Activated T-helper 1 cell treated with anti-CD3 and anti-CD28 coated beads, Interleukin-2, amount 50 U/mL, for 16 hours (primary cell): ENCODE data around the gene CX3CR1.

Experiments used
- DNase-seq, 2 donors: peaks; one replicate each; pipeline ENCODE4 v3.0.0-alpha.2; 2020; ENCODE audit warnings: low read depth in 1 of 2, low spot score in 1 of 2

The CX3CR1 gene

GRCh38 chr3:39292961-39293360 lies 13.1 kb upstream of the CX3CR1 start:
- DNase-seq, result no peak

- DNase-seq, result peak; percentile 46 to 57
Observed at GRCh38 chr3:39291903-39292329, 12.1 kb upstream of the CX3CR1 start.

- no peak for DNase-seq
Observed at GRCh38 chr3:39290255-39290654, 10.4 kb upstream of the CX3CR1 start.

GRCh38 chr3:39289107-39289506 lies 9.3 kb upstream of the CX3CR1 start:
- DNase-seq, result no peak

DNA sequence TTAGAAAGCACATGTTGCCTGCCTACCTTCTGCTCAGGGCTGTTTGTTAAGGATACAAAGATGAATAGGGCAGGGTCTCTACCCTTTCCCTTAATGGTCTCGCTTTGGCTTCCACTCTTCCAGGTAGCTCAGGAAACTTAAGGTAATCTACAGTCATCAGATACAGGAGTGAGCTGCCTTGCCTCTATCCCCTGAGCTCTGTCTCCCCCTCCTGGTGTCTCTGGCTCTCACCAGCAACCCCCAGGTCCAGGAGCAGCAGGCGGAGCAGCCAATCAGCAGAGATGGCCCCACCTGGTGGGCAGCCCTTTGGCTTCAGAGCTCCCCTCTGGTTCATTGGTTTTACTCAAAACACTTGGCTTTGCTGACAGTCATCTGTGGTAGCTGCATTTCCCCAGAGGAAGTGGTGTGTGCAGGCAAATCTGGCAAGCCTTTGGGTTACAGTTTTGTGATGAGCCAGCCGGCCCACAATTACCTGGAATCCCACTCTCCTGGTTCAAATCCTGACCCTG lies 8.5 kb upstream of the CX3CR1 start:
- DNase-seq, result peak; percentile 48 to 60

- DNase-seq, result no peak
Observed at GRCh38 chr3:39287216-39288164, 7.7 kb upstream of the CX3CR1 start.

DNA sequence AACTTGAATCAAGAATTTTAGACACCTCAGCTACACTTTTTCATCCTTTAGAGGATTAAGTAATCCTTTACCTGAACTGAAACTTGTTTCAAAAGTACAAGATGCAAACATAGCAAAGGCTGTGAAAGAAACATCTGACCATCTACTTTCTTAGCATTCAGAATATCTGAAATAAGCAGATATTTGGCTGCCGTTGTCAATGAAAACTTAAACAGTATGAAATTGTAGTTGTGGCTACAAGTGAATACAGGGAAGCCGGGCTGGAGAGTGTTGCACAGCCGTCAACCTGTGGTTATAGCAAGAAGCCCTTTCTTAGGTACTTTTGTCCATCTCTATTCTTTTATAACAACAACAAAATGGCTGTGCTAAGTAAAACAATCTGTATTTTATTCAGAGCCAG lies 6.9 kb upstream of the CX3CR1 start:
- no peak for DNase-seq

- DNase-seq, result no peak
Observed at GRCh38 chr3:39285332-39285731, 5.5 kb upstream of the CX3CR1 start.

GRCh38 chr3:39284457-39284881 lies 4.6 kb upstream of the CX3CR1 start:
- no peak for DNase-seq

DNA sequence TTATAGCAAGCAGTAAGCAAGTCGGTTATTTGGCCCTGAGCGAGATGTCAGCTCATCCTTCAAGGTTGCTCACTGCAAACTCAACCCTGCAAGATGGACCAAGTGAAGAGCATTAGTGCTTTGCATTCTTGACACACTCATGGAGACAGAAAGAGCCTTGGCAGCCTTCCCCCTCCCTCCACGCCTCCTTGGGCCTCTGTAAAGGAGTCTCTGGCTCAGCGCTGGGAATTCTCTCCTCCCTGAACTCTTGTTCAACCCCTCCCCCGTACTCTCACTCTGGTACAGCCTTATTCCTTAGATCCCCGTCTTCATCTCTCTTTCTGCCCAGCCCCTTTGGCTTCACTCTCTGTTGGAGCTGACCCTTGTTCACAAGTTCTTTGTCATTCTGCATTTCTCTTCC lies 2.2 kb upstream of the CX3CR1 start:
- DNase-seq, result no peak

GRCh38 chr3:39281533-39281932 lies 1.7 kb upstream of the CX3CR1 start:
- no peak for DNase-seq

GRCh38 chr3:39280571-39280970 lies 735 bp upstream of the CX3CR1 start:
- DNase-seq, result no peak

DNA sequence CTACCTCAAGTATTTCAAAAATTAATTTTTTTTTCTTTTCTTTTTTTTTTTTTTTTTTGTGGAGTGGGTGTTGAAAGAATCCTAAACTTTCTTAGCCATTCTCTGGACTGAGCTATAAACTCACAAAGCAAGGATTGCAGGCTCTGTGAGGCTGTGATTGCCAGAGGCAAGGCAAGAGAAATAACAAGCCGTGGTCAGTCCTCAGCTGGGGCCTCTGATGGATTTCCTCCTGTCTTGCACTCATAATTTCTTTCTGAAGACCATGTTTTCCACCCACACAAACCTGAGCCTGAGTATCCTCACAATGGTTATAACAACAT lies 1.3 kb downstream of the CX3CR1 start:
- DNase-seq, result no peak

GRCh38 chr3:39277893-39278615 lies 1.8 kb downstream of the CX3CR1 start:
- no peak for DNase-seq

DNA sequence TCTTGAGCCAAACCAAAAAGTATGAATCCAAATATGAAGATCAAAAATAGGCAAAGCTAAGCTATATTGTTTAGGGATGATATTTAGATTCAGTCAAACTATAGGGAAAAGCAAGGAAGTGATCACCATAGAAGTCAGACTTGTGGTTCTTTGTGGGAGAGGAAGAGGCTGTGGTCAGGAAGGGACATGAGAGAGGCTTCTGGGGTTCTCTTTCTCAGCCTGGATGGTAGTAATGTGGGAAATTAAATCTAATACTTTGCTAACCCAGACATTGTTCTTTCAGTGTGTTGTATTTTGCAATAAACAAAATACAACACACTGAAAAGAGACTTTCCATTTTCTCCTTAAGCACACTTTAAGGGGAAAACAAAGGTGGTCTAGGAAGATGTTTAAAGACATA lies 3.1 kb downstream of the CX3CR1 start:
- no peak for DNase-seq

DNA sequence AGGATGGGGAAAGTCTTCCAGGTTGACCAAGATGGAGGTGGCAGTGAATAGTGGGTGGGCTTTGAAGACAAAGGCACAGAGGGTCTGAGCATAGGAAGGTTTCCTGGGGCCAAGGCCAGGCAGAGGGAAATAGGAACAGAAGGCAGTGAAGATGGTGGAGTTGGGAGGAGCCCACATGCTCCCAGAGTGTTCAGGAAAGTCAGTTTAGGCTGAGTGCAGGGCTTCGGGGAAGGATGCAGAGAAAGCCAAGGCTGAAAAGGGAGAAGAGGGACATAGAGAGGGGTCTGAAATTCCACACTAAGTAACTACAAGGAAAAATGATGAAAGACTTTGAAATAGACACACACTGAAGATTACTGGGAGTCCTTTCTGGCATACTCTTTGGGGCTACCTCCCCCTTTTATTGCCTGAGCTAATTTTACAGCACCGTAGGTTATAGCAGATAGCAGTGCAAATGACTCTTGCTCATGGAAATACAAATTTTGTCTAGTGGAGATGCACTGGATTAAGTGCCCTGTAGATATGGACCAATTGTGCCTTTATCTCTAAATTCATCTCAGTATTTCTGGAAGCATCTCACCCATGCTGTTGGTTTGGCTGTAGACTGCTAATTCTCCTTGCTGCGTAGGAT lies 3.8 kb downstream of the CX3CR1 start:
- no peak for DNase-seq

DNA sequence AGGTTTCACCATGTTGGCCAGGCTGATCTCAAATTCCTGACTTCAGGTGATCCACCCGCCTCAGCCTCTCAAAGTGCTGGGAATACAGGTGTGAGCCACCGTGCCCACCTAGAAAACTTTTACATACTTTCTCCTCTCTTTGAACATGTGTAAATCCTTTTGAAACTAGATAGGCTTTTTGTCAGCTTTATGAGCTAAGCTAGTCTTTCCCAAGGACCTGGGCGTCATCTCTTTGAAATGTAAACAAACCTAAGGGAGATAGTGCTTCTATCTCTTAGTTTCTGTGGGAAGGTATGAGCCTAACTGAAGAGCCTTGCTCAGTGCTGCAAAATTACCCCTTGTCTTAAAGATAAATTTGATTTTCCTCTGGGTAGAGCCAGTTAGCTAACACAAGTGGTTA lies 4.8 kb downstream of the CX3CR1 start:
- DNase-seq, result no peak

DNA sequence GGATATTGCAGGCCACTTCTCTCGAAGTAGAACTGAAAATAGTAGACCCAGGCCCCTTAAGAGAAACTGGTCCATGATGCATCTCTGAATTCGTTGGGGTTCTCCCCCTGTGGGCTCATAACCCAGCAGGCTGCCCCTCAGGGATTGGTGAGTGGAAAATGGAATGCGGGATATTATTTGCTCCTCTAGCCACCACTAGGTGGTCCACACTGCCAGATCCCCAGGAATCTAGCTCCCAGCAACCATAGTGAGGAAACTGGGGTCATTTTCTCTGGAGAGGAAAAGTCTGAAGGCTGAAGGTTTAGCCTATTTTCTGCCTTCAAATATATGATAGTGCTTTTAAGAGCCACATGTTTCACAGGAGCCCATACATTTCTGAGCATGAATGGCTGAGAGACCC lies 6.7 kb downstream of the CX3CR1 start:
- no peak for DNase-seq

GRCh38 chr3:39272191-39272590 lies 7.6 kb downstream of the CX3CR1 start:
- DNase-seq, result no peak

GRCh38 chr3:39271363-39271914 lies 8.4 kb downstream of the CX3CR1 start:
- DNase-seq, result no peak

GRCh38 chr3:39269528-39269927 lies 10.3 kb downstream of the CX3CR1 start:
- no peak for DNase-seq

- no peak for DNase-seq
Observed at GRCh38 chr3:39268549-39268900, 11.3 kb downstream of the CX3CR1 start.
